SW 1271 (cell line): Measurements from ENCODE around the gene NOS1.
"Not testable (repeated sequence)": the region's sequence is repeated elsewhere in the genome, so short reads cannot be mapped to it uniquely, and the experiment has no call there.

Source experiments
- DNase-seq, 2 experiments: peaks; one replicate each; lab custom pipeline; 2025; lab: John Stamatoyannopoulos, UW

The NOS1 gene

DNA sequence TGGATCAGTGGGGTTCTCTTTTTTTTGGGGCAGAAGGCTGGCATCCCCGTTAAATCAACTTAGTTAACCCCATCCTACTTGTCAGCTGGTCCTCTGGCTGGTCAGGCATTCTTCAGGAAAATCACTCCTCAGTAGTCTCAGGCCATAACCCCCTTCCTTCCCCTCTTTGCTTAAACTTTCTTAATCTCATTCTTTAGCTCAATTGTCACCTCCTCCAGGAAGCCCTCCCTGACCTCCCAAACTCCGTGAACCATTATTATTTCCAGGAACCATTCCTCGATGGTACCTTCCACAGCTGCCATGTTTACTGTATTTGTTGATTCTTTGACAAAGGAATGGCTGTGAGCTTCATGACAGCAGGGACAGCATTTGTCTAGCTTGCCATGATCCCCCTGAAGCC lies 98.7 kb downstream of the NOS1 start:
- no peak for DNase-seq

DNA sequence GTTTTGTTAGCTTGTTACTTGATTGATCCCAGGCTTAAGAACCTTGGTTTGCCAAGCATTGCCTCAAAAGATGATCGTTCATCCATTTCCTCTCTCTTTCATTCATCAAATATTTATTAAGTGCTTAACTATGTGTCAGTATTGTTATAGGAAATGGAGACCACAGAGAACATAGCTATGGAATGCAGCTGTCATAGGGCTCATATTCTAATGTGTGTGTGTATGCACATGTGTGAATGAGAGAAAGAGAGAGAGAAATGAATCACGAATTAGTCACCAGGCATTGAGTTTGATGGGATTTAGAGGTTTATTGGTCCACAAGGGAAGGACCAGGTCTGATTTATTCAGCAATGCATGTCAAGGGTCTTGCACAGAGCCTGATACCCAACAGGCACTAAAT lies 100.2 kb downstream of the NOS1 start:
- DNase-seq = peak; percentile 34 to 51

DNA sequence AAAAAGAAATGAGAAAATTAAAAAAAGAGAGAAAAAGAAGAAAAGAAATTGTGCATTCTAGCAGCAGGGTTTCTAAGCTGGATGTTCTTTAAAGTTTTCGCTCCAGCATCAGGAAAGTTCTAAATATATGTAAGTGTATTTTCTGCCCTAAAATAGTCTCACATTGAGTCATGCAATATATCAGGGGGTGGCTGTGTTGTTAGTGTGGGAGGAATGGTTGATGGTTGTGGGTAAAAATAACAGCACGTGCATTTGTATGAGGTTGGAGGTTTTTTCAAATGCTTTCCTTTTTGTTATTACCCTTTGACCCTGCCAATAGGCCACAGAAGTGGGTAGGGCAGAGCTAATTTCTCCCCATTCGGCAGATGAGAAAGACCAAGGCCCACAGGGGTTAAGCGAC lies 106.0 kb downstream of the NOS1 start:
- no peak for DNase-seq

DNA sequence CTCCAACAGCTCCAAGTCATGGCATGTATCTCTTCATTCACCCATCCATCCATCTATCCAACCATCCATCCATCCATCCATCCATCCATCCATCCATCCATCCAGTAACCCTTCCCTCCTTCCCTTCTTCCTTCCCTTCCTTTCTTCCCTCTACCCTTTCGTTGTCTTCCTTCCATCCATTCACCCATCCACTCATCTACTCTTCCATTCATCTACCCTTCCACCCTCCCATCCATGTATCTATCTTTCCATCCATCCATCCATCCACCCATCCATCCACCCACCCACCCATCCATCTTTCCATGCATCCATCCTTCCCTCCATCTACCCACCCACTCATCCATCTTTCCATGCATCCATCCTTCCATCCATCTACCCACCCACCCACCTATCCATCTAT lies 117.9 kb downstream of the NOS1 start:
- no peak for DNase-seq

DNA sequence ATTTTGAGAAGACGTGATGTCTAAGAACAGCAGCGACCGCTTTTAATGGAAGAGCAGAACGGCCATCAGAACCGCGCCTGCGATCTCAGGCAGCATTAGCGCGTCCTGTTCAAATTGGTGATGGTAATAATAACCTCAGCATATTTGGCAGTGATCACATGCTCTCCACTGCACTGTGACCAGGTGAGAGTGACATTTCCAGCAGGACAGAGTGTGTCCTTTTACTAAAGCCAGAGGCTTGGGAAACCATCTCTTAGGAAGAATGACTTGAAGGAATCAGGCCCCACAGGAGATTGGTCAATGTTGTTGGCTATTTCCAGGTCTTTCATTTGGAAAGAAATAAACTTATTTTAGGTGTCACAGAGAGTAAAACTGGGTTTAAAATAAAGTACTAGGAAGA lies 119.7 kb downstream of the NOS1 start:
- DNase-seq = no peak

DNA sequence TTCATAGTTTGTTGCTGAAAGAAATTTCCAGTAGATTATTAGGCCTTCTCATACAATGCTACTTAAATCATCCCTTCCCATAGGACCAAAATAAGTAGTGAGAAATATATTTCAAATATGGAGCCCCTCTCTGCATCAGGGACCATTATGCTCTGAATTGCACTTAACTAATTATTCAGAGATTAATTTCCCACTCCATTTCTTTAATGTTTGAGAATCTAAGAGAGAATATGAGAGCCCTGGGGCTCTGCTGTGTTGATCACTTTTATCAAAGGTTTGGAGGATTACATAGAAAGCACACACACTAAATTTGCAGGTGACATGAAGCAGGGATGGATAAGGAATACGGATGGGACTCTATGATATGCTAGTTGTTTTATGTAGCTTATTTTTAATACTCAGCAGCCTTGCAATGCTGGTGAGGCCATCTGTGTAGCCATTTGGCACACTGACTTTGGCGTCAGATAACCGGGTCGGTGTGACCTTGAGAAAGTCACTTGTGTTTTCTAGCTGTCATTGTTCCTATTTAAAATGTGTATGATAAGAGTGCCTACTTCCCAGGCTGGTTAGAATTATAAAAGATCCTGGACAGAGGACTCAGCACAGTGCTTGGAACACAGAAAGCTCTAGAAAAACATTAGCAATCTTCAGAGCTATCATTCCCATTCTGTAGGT lies 121.2 kb downstream of the NOS1 start:
- DNase-seq = no peak

DNA sequence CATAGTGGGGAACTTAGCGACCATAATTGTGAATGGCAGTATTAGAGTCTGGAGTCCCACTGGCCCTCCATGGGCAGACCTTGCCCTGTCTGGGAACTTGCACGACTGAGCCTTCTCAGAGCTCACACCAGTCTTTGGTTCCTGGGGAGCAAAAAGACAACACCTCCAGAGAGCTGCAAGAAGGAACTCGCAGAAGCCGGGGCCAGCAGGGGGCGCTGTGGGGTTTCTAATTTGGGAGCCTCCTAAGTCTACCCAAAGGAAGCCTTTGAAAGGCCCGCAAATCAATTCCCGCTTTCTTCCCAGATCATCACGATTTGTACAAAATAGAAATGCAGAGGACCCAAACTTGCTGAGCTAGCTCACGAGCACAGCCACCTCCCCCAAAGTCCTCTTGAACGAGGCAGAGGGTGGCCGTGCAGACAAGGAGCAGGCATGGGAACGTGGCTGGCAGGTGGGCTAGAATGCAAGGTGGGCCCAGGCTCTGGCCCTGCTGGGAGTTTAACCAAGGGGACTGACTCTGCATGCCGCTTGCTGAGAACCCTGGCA lies 124.9 kb downstream of the NOS1 start:
- DNase-seq = peak; percentile 26 to 50

DNA sequence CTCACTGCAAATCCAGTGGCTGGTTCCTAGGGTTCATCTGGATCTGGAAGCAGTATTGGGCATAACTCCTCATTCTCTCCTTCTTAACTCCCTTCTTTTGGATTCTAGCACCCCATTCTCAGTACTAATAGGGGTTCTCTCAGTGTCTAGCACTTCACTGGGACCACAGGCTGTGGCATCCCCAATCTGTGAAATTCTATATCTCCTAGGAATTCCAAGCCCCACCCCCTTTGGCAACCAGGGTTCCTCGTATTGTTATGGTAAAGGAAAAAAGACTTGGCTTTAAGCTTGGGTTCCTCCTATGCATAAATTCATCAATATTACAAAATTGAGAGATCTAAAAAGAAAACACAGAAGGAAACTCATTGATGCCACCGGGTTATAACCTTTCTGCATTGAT lies 126.2 kb downstream of the NOS1 start:
- DNase-seq = no peak

DNA sequence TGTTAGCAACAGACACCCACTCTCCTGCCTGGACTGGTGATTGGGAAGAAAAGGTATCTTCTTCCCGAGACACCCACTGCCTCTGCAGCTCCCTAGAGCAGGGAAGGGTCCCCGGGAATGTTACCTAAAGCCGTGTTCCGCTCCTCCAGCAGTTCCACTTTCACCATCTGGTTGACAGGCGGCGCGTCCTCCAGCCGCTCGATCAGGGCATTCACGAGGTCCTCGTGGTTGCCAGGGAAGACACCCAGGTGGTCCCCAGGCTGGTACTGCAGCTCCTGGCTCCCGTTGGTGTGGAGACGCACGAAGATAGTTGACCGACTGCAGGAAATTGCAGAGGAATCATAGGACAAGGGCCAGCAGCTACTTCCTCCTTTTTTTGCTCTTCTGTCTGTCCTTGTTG lies 127.0 kb downstream of the NOS1 start:
- DNase-seq = no peak

DNA sequence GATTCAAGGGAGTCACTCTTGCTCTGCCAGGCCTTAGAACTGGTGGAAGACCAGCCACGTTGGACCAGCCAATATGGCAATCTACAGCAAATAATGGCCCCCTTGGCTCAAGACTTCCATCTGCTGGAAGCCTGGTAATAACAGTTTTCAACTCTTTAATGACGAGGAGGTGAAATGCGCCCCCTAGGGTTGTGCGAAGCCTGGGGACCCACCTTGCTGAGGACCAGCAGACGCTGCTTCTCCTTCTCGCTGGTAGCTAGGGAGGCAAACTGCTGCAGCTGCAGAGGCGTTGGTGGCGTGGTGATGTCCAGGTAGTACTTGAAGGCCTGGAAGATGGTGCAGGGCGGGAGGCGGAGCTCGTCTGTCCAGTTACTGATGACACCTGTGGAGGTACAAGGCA lies 129.7 kb downstream of the NOS1 start:
- DNase-seq = no peak

DNA sequence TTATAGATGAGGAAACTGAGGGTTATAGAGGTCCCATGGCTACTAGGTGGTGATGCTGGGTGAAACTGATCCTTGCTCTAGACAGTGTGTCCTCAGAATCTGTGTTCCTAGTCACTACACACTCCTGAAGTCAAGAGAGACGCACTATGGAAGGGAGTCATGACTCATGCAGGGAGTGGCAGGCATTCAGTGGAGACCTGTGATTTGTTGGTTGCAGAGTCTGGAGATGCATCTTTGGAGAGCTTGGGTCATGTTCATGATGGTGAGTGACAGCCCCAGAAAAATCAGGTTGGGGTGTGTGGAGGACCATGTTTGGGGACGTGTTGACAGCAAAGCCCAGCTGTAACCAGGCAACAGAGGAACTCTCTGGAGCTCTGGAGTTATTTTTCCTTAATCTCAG lies 133.2 kb downstream of the NOS1 start:
- DNase-seq = no peak

DNA sequence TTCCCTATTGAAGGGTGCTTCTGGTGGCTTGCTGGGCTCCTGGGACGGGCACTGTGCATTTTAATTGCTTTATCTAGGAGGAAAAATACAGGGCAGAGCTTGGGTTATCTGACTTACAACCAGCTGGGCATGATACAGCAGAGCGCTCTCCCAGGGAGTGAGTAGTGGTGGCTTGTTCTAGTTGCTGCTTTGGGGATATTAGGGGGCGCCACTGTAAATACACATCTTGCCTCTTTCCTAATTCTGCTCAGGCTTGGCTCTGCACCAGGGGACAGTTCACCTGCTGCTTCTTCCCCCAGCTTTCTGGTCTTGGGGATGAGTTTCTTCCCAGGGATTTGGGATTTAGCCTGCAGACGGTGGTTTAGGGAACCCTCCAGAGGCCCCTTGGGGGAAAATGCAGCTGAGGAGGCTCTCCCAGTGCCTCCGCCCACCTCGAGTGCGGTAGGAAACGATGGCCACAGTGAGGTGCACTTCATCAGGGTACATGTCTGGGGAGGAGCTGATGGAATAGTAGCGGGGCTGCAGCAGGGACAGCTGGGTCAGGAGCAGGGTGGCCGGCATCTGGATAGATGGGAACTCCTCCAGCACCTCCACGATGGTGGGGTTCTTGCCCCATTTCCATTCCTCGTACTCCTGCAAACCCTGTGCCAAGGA lies 134.3 kb downstream of the NOS1 start:
- DNase-seq = no peak

DNA sequence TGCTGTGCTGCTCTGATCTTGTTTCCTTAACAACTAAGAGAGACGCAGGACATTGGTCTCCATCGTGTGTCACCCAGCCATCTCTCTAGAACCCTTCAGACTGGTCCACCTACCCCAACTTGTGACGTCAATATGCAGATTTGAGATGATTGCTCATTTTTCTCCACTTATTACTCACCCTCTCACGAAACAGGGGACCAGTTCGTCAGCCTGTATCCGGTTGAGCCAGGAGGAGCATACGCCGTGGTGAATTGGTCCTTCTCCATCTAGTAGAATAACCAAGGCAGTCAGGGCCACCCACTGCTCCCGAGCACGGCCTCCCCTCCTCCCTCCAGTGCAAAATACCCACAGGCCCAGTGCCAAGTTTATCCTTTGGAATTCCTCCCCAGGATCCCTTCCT lies 134.9 kb downstream of the NOS1 start:
- DNase-seq = no peak

DNA sequence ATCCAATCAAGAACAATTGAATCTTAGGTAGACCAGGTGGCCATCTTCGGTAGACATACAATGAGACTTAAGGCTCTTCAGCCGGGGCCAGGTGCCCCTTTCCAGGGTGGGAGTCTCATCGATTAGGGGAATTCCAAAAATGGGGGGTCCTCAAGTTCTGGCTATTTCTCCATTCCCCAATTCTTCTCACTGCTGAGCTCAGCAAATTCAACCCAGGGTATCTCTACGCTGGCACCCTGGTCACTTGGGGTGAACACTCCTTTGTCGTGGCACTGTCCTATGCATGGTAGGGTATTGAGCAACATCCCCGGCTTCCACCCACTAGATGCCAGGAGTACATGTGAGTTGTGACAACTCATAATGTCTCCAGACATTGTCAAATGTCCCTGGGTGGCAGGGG lies 136.2 kb downstream of the NOS1 start:
- DNase-seq = no peak

DNA sequence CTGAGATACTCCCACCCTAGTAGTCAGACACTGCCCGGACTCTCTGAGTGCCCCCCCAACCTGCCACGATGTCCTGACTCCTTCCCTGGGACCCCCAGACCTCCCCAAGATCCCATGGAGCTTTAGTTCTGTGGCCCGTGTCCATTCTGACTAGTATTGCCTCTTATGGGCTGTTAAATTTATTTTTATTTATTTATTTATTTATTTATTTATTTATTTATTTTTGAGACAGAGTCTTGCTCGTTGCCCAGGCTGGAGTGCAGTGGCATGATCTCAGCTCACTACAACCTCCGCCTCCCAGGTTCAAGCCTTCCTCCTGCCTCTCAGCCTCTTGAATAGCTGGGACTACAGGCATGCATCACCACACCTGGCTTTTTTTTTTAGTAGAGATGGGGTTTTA lies 140.5 kb downstream of the NOS1 start:
- DNase-seq = not testable (repeated sequence)

DNA sequence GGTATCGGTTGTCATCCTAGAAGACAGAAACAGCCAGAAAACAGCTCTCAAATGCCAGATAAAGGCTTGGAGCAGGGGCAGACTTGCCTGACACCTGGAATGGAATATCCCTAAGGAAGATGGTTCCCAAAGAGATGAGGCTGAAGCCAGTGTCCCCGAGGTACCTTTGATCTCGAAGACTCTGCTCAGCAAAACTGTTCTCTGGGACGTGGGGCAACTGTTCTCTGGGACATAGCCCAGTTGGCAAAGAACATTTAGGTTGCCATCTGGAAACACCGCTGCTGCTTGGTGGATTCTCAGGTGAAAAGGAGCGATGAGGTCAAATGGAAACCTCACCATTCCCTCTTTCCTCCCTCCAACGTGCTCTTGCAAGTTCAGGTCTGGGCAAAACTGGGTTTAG lies 143.3 kb downstream of the NOS1 start:
- DNase-seq = no peak

DNA sequence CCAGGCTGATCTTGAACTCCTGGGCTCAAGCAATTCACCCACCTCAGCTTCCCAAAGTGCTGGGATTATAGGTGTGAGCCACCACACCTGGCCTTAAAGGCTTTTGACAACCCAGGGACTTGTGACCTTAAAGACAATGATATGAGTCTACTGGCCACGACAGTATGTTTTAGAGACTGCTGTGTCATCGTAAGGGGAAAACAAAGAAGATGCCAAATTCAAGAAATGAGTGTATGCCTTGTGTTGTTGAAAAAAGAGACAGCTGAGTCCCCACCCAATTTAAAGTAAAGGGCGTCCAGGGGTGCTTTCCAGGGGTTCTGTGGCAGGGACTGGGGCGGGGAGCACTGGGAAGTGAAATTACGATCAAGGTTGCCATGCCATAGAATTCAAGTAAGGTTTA lies 144.7 kb downstream of the NOS1 start:
- DNase-seq = no peak

DNA sequence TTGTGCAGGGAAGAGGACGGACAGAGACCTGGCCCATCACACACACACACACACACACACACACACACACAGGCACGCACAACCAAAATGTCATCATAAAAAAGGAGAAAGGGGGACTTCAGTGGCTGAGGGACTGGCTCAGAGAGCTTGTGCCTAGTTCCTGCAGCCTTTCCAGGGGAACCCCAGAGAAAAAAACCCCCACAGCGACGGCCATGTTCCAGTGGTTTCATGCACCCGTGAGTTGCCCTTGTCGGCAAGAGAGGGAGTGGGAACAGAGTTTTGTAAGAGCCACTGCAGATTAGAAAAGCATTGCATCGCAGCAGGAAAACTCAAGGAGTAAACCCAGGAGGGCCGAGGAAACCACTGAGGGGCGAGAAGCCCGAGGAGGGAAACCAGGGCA lies 146.6 kb downstream of the NOS1 start:
- DNase-seq = no peak

DNA sequence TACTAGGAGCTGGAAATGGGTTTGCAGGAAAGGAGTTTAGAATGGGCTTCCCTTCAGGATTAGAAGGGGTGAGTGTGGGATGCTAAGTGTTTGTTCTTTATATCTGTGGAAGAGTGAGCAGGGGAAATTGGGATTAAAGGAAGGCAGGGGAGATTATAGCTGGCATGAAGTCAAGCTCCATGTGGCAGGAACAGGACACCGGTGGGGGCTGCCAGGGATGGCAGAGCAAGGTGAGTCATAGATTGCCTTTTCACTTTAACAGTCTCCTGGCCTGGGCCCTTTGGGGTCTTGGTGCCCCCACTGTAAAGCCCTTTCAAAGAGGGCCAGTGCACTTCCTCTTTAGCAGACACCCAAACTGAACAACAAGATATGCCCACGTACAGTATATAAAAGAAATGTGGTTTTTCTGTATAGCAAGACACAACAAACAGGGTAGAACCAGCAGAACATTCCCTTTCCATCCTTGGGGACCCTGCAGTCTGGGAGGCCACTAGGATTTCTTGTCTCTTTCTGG lies 148.1 kb downstream of the NOS1 start:
- no peak for DNase-seq

DNA sequence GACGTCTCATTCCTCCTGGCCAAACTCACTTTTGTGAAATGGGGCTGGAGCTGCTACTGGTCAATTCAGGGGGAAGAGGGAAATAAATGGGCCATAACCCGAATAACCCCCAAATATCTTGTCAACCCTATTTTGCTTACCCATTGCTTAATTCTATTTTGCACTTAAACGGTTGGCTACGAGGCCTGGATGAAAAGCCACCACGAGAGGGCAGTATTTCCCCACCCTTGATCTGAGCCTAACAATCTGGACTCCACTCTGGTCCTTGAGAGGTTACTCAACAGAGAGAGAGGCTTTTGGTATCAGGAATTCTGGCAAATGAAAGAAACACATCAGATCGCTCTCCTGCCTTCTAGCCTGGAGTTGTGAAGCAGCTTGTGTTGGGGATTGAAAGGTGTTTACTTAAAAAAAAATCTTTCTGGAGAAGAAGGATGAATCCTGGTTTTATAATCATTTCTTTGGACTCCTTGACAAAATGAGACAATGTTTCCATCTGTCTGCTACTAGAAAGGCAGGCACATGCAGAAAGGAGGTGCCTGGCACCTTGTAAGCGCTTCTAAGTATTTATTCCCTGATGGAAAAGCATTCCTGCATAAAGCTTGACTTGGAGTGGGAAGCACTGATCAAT lies 148.7 kb downstream of the NOS1 start:
- DNase-seq = peak in 1 of 2 experiments; percentile 71

DNA sequence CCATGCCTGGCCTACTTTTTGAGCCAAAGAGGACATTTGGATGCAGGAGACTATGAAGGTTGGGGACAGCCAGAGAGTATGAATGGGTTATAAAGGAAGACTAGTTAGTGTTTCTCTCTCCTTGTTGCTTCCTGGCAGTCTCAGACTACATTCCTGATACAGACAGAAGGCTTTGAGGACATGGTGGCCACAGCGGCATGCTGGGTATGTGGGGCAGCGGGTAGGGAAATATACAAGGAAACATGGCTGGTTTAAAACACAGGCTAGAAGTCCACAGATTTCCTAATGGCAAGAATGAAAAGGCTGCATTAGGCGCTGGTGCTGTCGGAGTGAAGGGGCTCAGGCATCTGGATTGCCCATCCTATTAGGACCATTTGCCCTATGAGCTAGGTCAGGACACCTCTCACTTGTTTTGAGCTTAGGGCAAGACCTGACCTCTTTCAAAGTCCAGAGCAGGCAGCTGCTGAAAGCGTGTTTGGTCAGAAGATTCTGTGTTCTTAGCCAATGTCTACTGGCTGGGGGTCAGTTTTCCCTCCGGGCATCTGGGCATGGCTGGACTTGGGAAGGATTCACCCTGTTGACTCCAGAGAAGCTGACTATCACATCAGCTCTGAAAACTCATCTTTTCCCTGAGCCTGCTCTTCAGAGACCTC lies 151.0 kb downstream of the NOS1 start:
- DNase-seq = no peak

DNA sequence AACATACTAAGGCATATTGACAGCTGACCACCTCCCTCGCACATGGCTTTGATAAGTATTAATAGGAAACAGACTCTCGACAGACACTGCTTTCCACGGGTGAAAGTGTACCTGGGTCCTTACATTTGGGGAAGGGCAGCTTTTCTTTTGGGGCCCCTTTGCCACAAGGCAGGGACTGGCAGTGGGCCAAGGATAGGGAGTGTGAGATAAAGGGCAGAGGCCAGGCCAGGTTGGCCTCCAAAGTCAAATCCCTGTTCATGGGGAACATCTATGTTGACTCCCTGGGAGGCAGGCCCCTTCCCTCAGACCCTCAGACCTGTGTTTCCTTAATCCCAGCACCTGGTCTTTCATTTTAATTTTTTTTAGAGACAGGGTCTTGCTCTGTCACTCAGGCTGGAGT lies 151.8 kb downstream of the NOS1 start:
- no peak for DNase-seq
